ENCODE results near the gene APOBEC3B. TPM values are rescaled to one million over a fixed set of nuclear protein-coding genes. Genes with fewer than 3 reads are reported as not detected.
"Not testable (repeated sequence)": the region's sequence is repeated elsewhere in the genome, so short reads cannot be mapped to it uniquely, and the experiment has no call there.

The APOBEC3B gene
- total and polyA plus RNA-seq, 12 donors, result 0.32 to 8.1 (median 1.5) TPM; not detected in 1

- Histone ChIP-seq H3K36me3 (replicated peaks in 1 of 2) (no peaks in the 10 kb centered on the region), H3K27me3 (no peaks in the 10 kb centered on the region), H3K4me1 (replicated peaks in 1 of 2) (no peaks in the 10 kb centered on the region), H3K4me3 (no peak overlapping the region), H3K27ac (no peak overlapping the region), H3K9me3 (replicated peaks in 1 of 3) (no peaks in the 10 kb centered on the region)
- intact Hi-C loops (cut with DNase I), result no loop called here
- TF ChIP-seq CTCF (IDR thresholded peaks at IDR 0.05) (no peak), POLR2A (IDR thresholded peaks at IDR 0.05) (no peak)
- DNase-seq, result no peak
- WGBS, 4 donors, result 71 to 79% (median 76%) methylated on average over 3 of the region's 3 CpGs
Measured at GRCh38 chr22:38943882-38944281, 38.3 kb upstream of the APOBEC3B start.

GRCh38 chr22:38944653-38945052 is 37.5 kb upstream of the APOBEC3B start:
- Histone ChIP-seq H3K4me3 (no peak overlapping the region), H3K9me3 (replicated peaks in 1 of 3) (no peaks in the 10 kb centered on the region), H3K27ac (no peak overlapping the region), H3K36me3 (replicated peaks in 1 of 2) (no peaks in the 10 kb centered on the region), H3K4me1 (replicated peaks in 1 of 2) (no peaks in the 10 kb centered on the region), H3K27me3 (no peaks in the 10 kb centered on the region)
- 84 to 93% (median 91%) methylated on average over 5 to 7 of the region's 7 CpGs for WGBS, 4 donors
- TF ChIP-seq CTCF (IDR thresholded peaks at IDR 0.05), result no peak
- no peak for TF ChIP-seq POLR2A (IDR thresholded peaks at IDR 0.05)
- DNase-seq, result no peak
- intact Hi-C loops (cut with DNase I), result no loop called here

GRCh38 chr22:38945706-38946338 is 36.3 kb upstream of the APOBEC3B start:
- DNase-seq; H3K27me3 ChIP-seq; H3K4me1 ChIP-seq (replicated peaks in 1 of 2); H3K4me3 ChIP-seq; H3K27ac ChIP-seq; H3K9me3 ChIP-seq (replicated peaks in 1 of 3); intact Hi-C loops (cut with DNase I); H3K36me3 ChIP-seq (replicated peaks in 1 of 2): not testable (repeated sequence)

- TF ChIP-seq POLR2A (IDR thresholded peaks at IDR 0.05) (no peak), CTCF (IDR thresholded peaks at IDR 0.05) (no peak)
- Histone ChIP-seq H3K27me3 (no peaks in the 10 kb centered on the region), H3K36me3 (replicated peaks in 1 of 2) (no peaks in the 10 kb centered on the region), H3K4me1 (replicated peaks in 1 of 2) (no peaks in the 10 kb centered on the region), H3K27ac (no peak overlapping the region), H3K9me3 (replicated peaks in 1 of 3) (no peaks in the 10 kb centered on the region), H3K4me3 (no peak overlapping the region)
- WGBS, 4 donors, result 84 to 89% (median 85%) methylated on average over 7 to 8 of the region's 8 CpGs
- intact Hi-C loops (cut with DNase I), result no loop called here
- no peak for DNase-seq
Measured at GRCh38 chr22:38946771-38947170, 35.4 kb upstream of the APOBEC3B start.
